GM12878 (cell line): Measurements from ENCODE around the gene COL25A1. TPM values are rescaled to one million over a fixed set of nuclear protein-coding genes. Genes with fewer than 3 reads are reported as not detected.
"Not testable (repeated sequence)": the region's sequence is repeated elsewhere in the genome, so short reads cannot be mapped to it uniquely, and the experiment has no call there.

Source experiments
- ATAC-seq: fragments of 200-7000 bp; cut with Tn5 transposase; 3 replicates; pipeline ENCODE4 v1.9.1; 2020; ENCODE audit warnings: mild to moderate bottlenecking, moderate library complexity
- BruUV-seq: library from RNA; stranded (reverse); fragments of 400-500 nt; replicated peaks from 2 replicates; lab custom pipeline; 2021; lab: Mats Ljungman, UMichigan
- CTCF ChIA-PET: fragments of 300-600 bp; sonication (Branson Sonifier 250); formaldehyde crosslinking; extraction: SDS; loops from one replicate; lab custom pipeline; 2021; ENCODE audit warnings: inconsistent platforms; lab: Yijun Ruan, JAX
- POLR2A ChIA-PET: fragments of 350-600 bp; formaldehyde crosslinking; extraction: SDS; loops from one replicate; lab custom pipeline; 2021; ENCODE audit warnings: inconsistent platforms; lab: Charles Lee
- RAD21 ChIA-PET: fragments of 300-600 bp; sonication (Branson Sonifier 250); formaldehyde crosslinking; loops from one replicate; lab custom pipeline; 2023; ENCODE audit warnings: antibody characterized with exemption; ENCODE audit not compliant: unreplicated experiment; lab: Charles Lee
- SMC1A ChIA-PET: fragments of 300-600 bp; sonication (Branson Sonifier 250); formaldehyde crosslinking; loops from one replicate; lab custom pipeline; 2023; ENCODE audit not compliant: unreplicated experiment, uncharacterized antibody; lab: Charles Lee
- DNase-seq: peaks from one replicate; pipeline ENCODE4 v3.0.0-alpha.2; 2011; ENCODE audit warnings: low read depth, low spot score
- FAIRE-seq: peaks from 3 replicates; lab custom pipeline; 2011; peaks lifted over from hg19 to GRCh38; lab: Jason Lieb, UNC
- H2AFZ ChIP-seq: 2 replicates; pipeline ENCODE4 v1.6.0; 2011; ENCODE audit warnings: low read depth, low read length, control low read depth; ENCODE audit not compliant: control insufficient read depth
- H3K27ac ChIP-seq: 2 replicates; pipeline ENCODE4 v1.5.1; 2011; ENCODE audit warnings: control low read depth; ENCODE audit not compliant: control insufficient read depth, insufficient read depth
- H3K27me3 ChIP-seq, 2 experiments: replicated peaks in 1 of 2; 2 replicates each; pipeline versions ENCODE4 v1.6.0 to v1.6.1; 2011; ENCODE audit warnings: low read length in 1 of 2; ENCODE audit not compliant: control insufficient read depth in 2 of 2, insufficient read depth in 2 of 2
- H3K36me3 ChIP-seq, 2 experiments: 2 replicates each; pipeline ENCODE4 v1.5.1; 2011; ENCODE audit warnings: low read length in 1 of 2; ENCODE audit not compliant: control insufficient read depth in 2 of 2, insufficient read depth in 2 of 2
- H3K4me1 ChIP-seq: 2 replicates; pipeline ENCODE4 v1.6.1; 2011; ENCODE audit warnings: mild to moderate bottlenecking, low read length, moderate library complexity, mixed read lengths; ENCODE audit not compliant: control insufficient read depth, insufficient read depth
- H3K4me2 ChIP-seq: 2 replicates; pipeline ENCODE4 v1.6.0; 2011; ENCODE audit warnings: control low read depth; ENCODE audit not compliant: control insufficient read depth, insufficient read depth
- H3K4me3 ChIP-seq: fragments of 200-600 bp; sonication (generic); 2 replicates; pipeline ENCODE4 v1.5.1; 2016
- H3K79me2 ChIP-seq: 2 replicates; pipeline ENCODE4 v1.6.0; 2011; ENCODE audit warnings: low read length; ENCODE audit not compliant: control insufficient read depth, insufficient read depth
- H3K9ac ChIP-seq: 2 replicates; pipeline ENCODE4 v1.8.0; 2011; ENCODE audit warnings: low read length, control low read depth, mixed read lengths; ENCODE audit not compliant: control insufficient read depth, insufficient read depth
- H3K9me3 ChIP-seq: replicated peaks from 3 replicates; pipeline ENCODE4 v1.5.1; 2011; ENCODE audit warnings: mild to moderate bottlenecking, low read length; ENCODE audit not compliant: control insufficient read depth, insufficient read depth
- H4K20me1 ChIP-seq: 2 replicates; pipeline ENCODE4 v1.6.0; 2011; ENCODE audit not compliant: control insufficient read depth, insufficient read depth
- IKZF1 ChIP-seq: fragments of 450-650 bp; conservative IDR thresholded peaks from 2 replicates; pipeline ENCODE4 v1.6.1; 2017; ENCODE audit warnings: antibody characterized with exemption, mild to moderate bottlenecking
- NRF1 ChIP-seq: conservative IDR thresholded peaks from 2 replicates; pipeline ENCODE4 v1.6.1; 2011; ENCODE audit warnings: mild to moderate bottlenecking, low read depth, low read length, improper control_type of control experiment
- POLR2A ChIP-seq: IDR thresholded peaks from 2 replicates; pipeline ENCODE4 v1.6.1; 2011; ENCODE audit warnings: low read depth, mild to moderate bottlenecking, low read length
- USF1 ChIP-seq: IDR thresholded peaks from 2 replicates; pipeline ENCODE4 v1.6.1; 2011; ENCODE audit warnings: borderline replicate concordance, low read depth, mild to moderate bottlenecking, moderate library complexity, mixed read lengths, low read length; ENCODE audit not compliant: insufficient read depth; ENCODE audit errors: extremely low read length
- YBX1 ChIP-seq: fragments of 450-650 bp; IDR thresholded peaks from 2 replicates; pipeline ENCODE4 v1.6.1; 2016; ENCODE audit warnings: antibody characterized with exemption
- WGBS: methylation state at CpG from one replicate; pipeline ENCODE4 v1.1.6; 2016; ENCODE audit warnings: low lambda C conversion rate; ENCODE audit not compliant: insufficient replicate concordance, insufficient coverage; ENCODE audit errors: missing lambda C conversion rate; 5-methylcytosine and 5-hydroxymethylcytosine counted together
- in situ Hi-C: fragments of 300-500 bp; cut with MboI; formaldehyde crosslinking; loops from 9 replicates; pipeline ENCODE4 v1.14.3; 2018; ENCODE audit warnings: mixed read lengths
- intact Hi-C: fragments of 100-400 bp; cut with micrococcal nuclease; formaldehyde crosslinking; loops from one replicate; pipeline ENCODE4 v1.14.2; 2022; ENCODE audit not compliant: unreplicated experiment
- polyA plus RNA-seq, 11 experiments: library from polyadenylated mRNA; depleted of rRNA in 4 of 11; unstranded in 6 of 11; stranded (reverse) in 5 of 11; fragments of >200 nt; fragmentation: Nextera tagmentation in 4 of 11; fragmentation: Illumina TruSeq in 1 of 11; extraction: Ambion mirVana in 4 of 11; extraction: Trizol in 1 of 11; gene quantifications; 1 replicate in 1 of 11; 2 replicates in 10 of 11; pipeline versions ENCODE4 v1.2.1 to v1.2.3, GENCODE V29; 2011 to 2016; ENCODE audit warnings: inconsistent platforms in 2 of 11, missing spikeins in 2 of 11, low read depth in 1 of 11
- total RNA-seq, 4 experiments: library from RNA; depleted of rRNA in 3 of 4; stranded (reverse); fragments of >200 nt in 3 of 4; fragmentation: Illumina TruSeq in 1 of 4; extraction: Trizol in 1 of 4; gene quantifications; 2 replicates each; pipeline versions ENCODE4 v1.2.1 to v1.2.3, GENCODE V29; 2013 to 2021

The COL25A1 gene
- total and polyA plus RNA-seq, 10 of the 15 experiments (the other 5 are each of a cell fraction or from before 2014, with no cell fraction given): 0.01 to 0.26 (median 0.12) TPM; not detected in 6

GRCh38 chr4:109072595-109072994 is 229.9 kb downstream of the COL25A1 start:
- in situ Hi-C loops: no loop called here

GRCh38 chr4:109070677-109071076 is 231.8 kb downstream of the COL25A1 start:
- FAIRE-seq, RAD21 ChIA-PET, POLR2A ChIA-PET, H3K4me1 ChIP-seq, CTCF ChIA-PET, in situ Hi-C loops, H4K20me1 ChIP-seq, SMC1A ChIA-PET, H3K36me3 ChIP-seq, BruUV-seq, H3K27me3 ChIP-seq, H3K27ac ChIP-seq, DNase-seq, ATAC-seq, H3K9me3 ChIP-seq, H3K4me2 ChIP-seq, H2AFZ ChIP-seq, H3K4me3 ChIP-seq, H3K79me2 ChIP-seq, H3K9ac ChIP-seq: not testable (repeated sequence)
- WGBS: 73% methylated on average over 6 of the region's 7 CpGs
- intact Hi-C loops: loop anchor here (10.0 kb wide), 1 partner anchor 334 kb away; no protein-coding TSS in a partner anchor

More at GRCh38 chr4:109072595-109072994, 229.9 kb downstream of the COL25A1 start:
- H3K9me3 ChIP-seq: no peaks in the 10 kb centered on the region
- ATAC-seq: no peak
- intact Hi-C loops: loop anchor here (10.0 kb wide), 1 partner anchor 332 kb away; no protein-coding TSS in a partner anchor
- H3K36me3 ChIP-seq: no peaks in the 10 kb centered on the region
- no peak overlapping the region for H3K27ac ChIP-seq
- no peaks in the 10 kb centered on the region for H3K79me2 ChIP-seq
- BruUV-seq: no TSS peak
- no peak for FAIRE-seq
- no peaks in the 10 kb centered on the region for H3K27me3 ChIP-seq
- TF ChIP-seq USF1 (no peak), POLR2A (no peak), YBX1 (no peak), NRF1 (no peak), IKZF1 (no peak)
- no peak overlapping the region for H3K9ac ChIP-seq
- ChIA-PET SMC1A (no interaction called here), POLR2A (no interaction called here), RAD21 (no interaction called here), CTCF (no interaction called here)
- H3K4me3 ChIP-seq: no peak overlapping the region
- H4K20me1 ChIP-seq: no peaks in the 10 kb centered on the region
- H2AFZ ChIP-seq: no peak overlapping the region
- no peak overlapping the region for H3K4me2 ChIP-seq
- DNase-seq: no peak
- 6% methylated on average over 2 of the region's 2 CpGs for WGBS
- no peaks in the 10 kb centered on the region for H3K4me1 ChIP-seq
